HepG2 (cell line): Measurements from ENCODE around the gene STARD10. TPM values are rescaled to one million over a fixed set of nuclear protein-coding genes. Genes with fewer than 3 reads are reported as not detected.
A peak's percentile ranks its signal among the peaks of the same experiment; 100 is the strongest.

ENCODE experiments used
- ATAC-seq: fragments of 200-7000 bp; cut with Tn5 transposase; 3 replicates; pipeline ENCODE4 v1.9.1; 2020; ENCODE audit warnings: mild to moderate bottlenecking, moderate library complexity
- BruUV-seq: library from RNA; stranded (reverse); fragments of 400-500 nt; replicated peaks from 2 replicates; lab custom pipeline; 2021; lab: Mats Ljungman, UMichigan
- CTCF ChIA-PET: fragments of 300-600 bp; formaldehyde crosslinking; extraction: SDS; loops from one replicate; lab custom pipeline; 2021; ENCODE audit warnings: low total read pairs, inconsistent platforms, low intra/inter-chr PET ratio; lab: Yijun Ruan, JAX
- POLR2A ChIA-PET: fragments of 350-600 bp; sonication (Branson Sonifier 250); formaldehyde crosslinking; loops from one replicate; lab custom pipeline; 2020; ENCODE audit warnings: antibody characterized with exemption, inconsistent platforms; lab: Yijun Ruan, JAX
- DNase-seq: peaks from one replicate; pipeline ENCODE4 v3.0.0-alpha.2; 2015; ENCODE audit warnings: low spot score
- FAIRE-seq: peaks from 3 replicates; lab custom pipeline; 2011; peaks lifted over from hg19 to GRCh38; lab: Jason Lieb, UNC
- H2AFZ ChIP-seq: one replicate; pipeline ENCODE4 v1.6.1; 2011; ENCODE audit warnings: low read length, inconsistent platforms
- H3K27ac ChIP-seq: fragments of 300-600 bp; 3 replicates; pipeline ENCODE4 v1.8.0; 2011; ENCODE audit warnings: mixed run types, mild to moderate bottlenecking, mixed read lengths, low read length, inconsistent platforms; ENCODE audit not compliant: insufficient read depth; ENCODE audit errors: extremely low read length
- H3K27me3 ChIP-seq, 2 experiments: fragments of 200-600 bp in 1 of 2; 2 replicates in 1 of 2; 3 replicates in 1 of 2; pipeline versions ENCODE4 v1.6.0 to v1.8.0; 2011; ENCODE audit warnings: low read length in 2 of 2, mild to moderate bottlenecking in 2 of 2, moderate library complexity in 2 of 2, inconsistent platforms in 1 of 2; ENCODE audit not compliant: insufficient read depth in 2 of 2, control insufficient read depth in 1 of 2
- H3K36me3 ChIP-seq, 2 experiments: fragments of 200-600 bp in 1 of 2; replicated peaks in 1 of 2; 2 replicates in 1 of 2; 3 replicates in 1 of 2; pipeline versions ENCODE4 v1.5.1 to v1.8.0; 2011; ENCODE audit warnings: low read length in 2 of 2, inconsistent platforms in 1 of 2; ENCODE audit not compliant: insufficient read depth in 2 of 2, control insufficient read depth in 1 of 2
- H3K4me1 ChIP-seq: 2 replicates; pipeline ENCODE4 v1.5.1; 2012; ENCODE audit warnings: low read length, inconsistent platforms; ENCODE audit not compliant: insufficient read depth
- H3K4me2 ChIP-seq: 2 replicates; pipeline ENCODE4 v1.6.0; 2011; ENCODE audit warnings: low read depth, low read length, inconsistent platforms
- H3K4me3 ChIP-seq, 3 experiments: fragments of 200-600 bp in 1 of 3; sonication (generic), shearing (Covaris generic) in 1 of 3; replicated peaks in 1 of 3; 2 replicates each; pipeline ENCODE4 v1.5.1; 2011 to 2016; ENCODE audit warnings: low read length in 3 of 3, inconsistent platforms in 2 of 3, low read depth in 2 of 3, mild to moderate bottlenecking in 2 of 3, control low read depth in 1 of 3, mixed read lengths in 1 of 3; ENCODE audit not compliant: insufficient read depth in 1 of 3
- H3K79me2 ChIP-seq: one replicate; pipeline ENCODE4 v1.6.1; 2011; ENCODE audit warnings: low read length, inconsistent platforms; ENCODE audit not compliant: insufficient read depth
- H3K9ac ChIP-seq: 2 replicates; pipeline ENCODE4 v1.6.0; 2011; ENCODE audit warnings: mild to moderate bottlenecking, low read depth, low read length, inconsistent platforms; ENCODE audit not compliant: insufficient read depth
- H3K9me3 ChIP-seq: 2 replicates; pipeline ENCODE4 v1.5.1; 2012; ENCODE audit warnings: mild to moderate bottlenecking, low read length
- H4K20me1 ChIP-seq: 2 replicates; pipeline ENCODE4 v1.6.0; 2011; ENCODE audit warnings: inconsistent platforms, mild to moderate bottlenecking, low read length, moderate library complexity; ENCODE audit not compliant: insufficient read depth
- CBX1 ChIP-seq: IDR thresholded peaks from one replicate; pipeline ENCODE4 v1.6.1; 2016; ENCODE audit warnings: antibody characterized with exemption, low read depth
- DMAP1 ChIP-seq: IDR thresholded peaks from 2 replicates; pipeline ENCODE4 v1.6.1; 2016
- FOSL2 ChIP-seq: sonication (generic); formaldehyde crosslinking; IDR thresholded peaks from 2 replicates; pipeline ENCODE4 v1.4.0; 2020; ENCODE audit warnings: missing genetic modification reagents
- FOXA1 ChIP-seq, 2 experiments: fragments of 450-650 bp in 1 of 2; sonication (generic) in 1 of 2; formaldehyde crosslinking in 1 of 2; IDR thresholded peaks; 2 replicates each; pipeline versions ENCODE4 v1.4.0 to v1.6.1; 2016 to 2020; ENCODE audit warnings: missing genetic modification reagents in 1 of 2
- HOXA3 ChIP-seq: sonication (generic); formaldehyde crosslinking; IDR thresholded peaks from 2 replicates; pipeline ENCODE4 v1.5.0; 2020; ENCODE audit warnings: missing genetic modification reagents
- HOXA9 ChIP-seq: sonication (generic); formaldehyde crosslinking; IDR thresholded peaks from 2 replicates; pipeline ENCODE4 v1.8.1; 2022; ENCODE audit warnings: missing genetic modification reagents, mild to moderate bottlenecking, moderate library complexity, borderline replicate concordance
- IRF2 ChIP-seq: IDR thresholded peaks from 2 replicates; pipeline ENCODE4 v1.6.1; 2018; ENCODE audit warnings: missing genetic modification reagents, missing compliant biosample characterization
- ZBTB3 ChIP-seq: sonication (generic); formaldehyde crosslinking; IDR thresholded peaks from 2 replicates; pipeline ENCODE4 v1.4.0; 2020; ENCODE audit warnings: low read depth, mild to moderate bottlenecking, moderate library complexity, missing genetic modification reagents, borderline replicate concordance
- ZBTB7A ChIP-seq: sonication (generic); formaldehyde crosslinking; IDR thresholded peaks from 2 replicates; pipeline ENCODE4 v1.8.0; 2022; ENCODE audit warnings: mild to moderate bottlenecking, missing genetic modification reagents
- ZSCAN25 ChIP-seq: sonication (generic); formaldehyde crosslinking; IDR thresholded peaks from 2 replicates; pipeline ENCODE4 v1.8.0; 2022; ENCODE audit warnings: mild to moderate bottlenecking, missing genetic modification reagents
- WGBS: methylation state at CpG from one replicate; pipeline ENCODE4 v1.1.6; 2017; ENCODE audit warnings: low lambda C conversion rate; 5-methylcytosine and 5-hydroxymethylcytosine counted together
- in situ Hi-C: cut with HindIII; loops from 2 replicates; pipeline ENCODE4 v1.10.0; 2017; ENCODE audit warnings: low pct_unique_long_range_greater_than_20kb; ENCODE audit not compliant: extremely low pct_ligation_motif_present
- intact Hi-C: fragments of 100-400 bp; cut with micrococcal nuclease; formaldehyde crosslinking; loops from one replicate; pipeline ENCODE4 v1.10.0; 2022; ENCODE audit not compliant: unreplicated experiment
- polyA plus RNA-seq, 8 experiments: library from polyadenylated mRNA; depleted of rRNA in 3 of 8; stranded (reverse) in 7 of 8; unstranded in 1 of 8; fragments of >200 nt; fragmentation: Illumina TruSeq in 4 of 8; extraction: Trizol in 4 of 8; gene quantifications; 2 replicates each; pipeline versions ENCODE4 v1.2.1 to v1.2.3, GENCODE V29; 2011 to 2016; ENCODE audit warnings: low read depth in 4 of 8, missing spikeins in 1 of 8, mixed read lengths in 1 of 8; ENCODE audit not compliant: insufficient read depth in 1 of 8
- total RNA-seq, 5 experiments: library from RNA; depleted of rRNA; stranded (reverse); fragments of >200 nt; fragmentation: Illumina TruSeq; extraction: Trizol; gene quantifications; 2 replicates each; pipeline ENCODE4 v1.2.3, GENCODE V29; 2016; ENCODE audit warnings: low read depth in 1 of 5
- TF ChIP-seq, protein P1 (sequence below): IDR thresholded peaks from 2 replicates; pipeline ENCODE4 v1.6.1; 2018; ENCODE audit warnings: missing genetic modification reagents, mild to moderate bottlenecking, missing compliant biosample characterization
- TF ChIP-seq, protein P2 (sequence below): sonication (generic); formaldehyde crosslinking; IDR thresholded peaks from 2 replicates; pipeline ENCODE4 v1.8.1; 2023; ENCODE audit warnings: mild to moderate bottlenecking, inconsistent platforms, moderate library complexity, missing genetic modification reagents, borderline replicate concordance

STARD10 gene
- total and polyA plus RNA-seq, 2 of the 13 experiments (the other 11 are each of a cell fraction or from before 2014, with no cell fraction given) = 260 to 341 TPM

DNA sequence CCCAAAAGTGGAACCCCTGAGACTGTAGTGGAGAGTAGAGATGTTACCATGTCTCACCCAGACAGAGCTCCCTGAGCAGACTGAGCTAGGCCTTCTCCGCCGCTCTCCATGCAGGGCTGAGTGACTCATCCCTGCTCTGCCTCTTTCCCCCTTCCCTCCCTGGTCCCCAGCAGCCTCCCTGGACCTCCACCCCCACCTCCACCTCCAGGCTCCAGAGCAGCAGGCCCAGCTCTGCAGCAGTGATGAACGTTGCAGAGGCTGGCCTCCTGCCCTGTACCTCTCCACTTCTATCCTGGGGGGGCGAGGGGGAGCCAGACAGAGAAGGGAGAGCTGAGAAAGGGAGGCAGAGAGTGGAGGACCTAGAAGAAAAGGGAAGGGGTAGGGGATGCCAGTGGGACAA lies 22.3 kb downstream of the STARD10 start:
- Histone ChIP-seq H2AFZ (no peak overlapping the region), H3K27me3 (no peaks in the 10 kb centered on the region), H3K9me3 (no peaks in the 10 kb centered on the region), H3K36me3 (peaks cover 4 to 33% of the 10 kb centered on the region in 2 experiments), H3K4me2 (no peak overlapping the region), H3K79me2 (peaks cover 67% of the 10 kb centered on the region), H3K9ac (no peak overlapping the region), H4K20me1 (peaks cover 3% of the 10 kb centered on the region; the same call in 1 of the 2 replicates), H3K4me3 (no peak overlapping the region), H3K4me1 (peaks cover 83% of the 10 kb centered on the region), H3K27ac (no peak overlapping the region)
- in situ Hi-C loops = no loop called here
- ChIA-PET CTCF (no interaction called here), POLR2A (interaction anchor here (0.7 to 1.2 kb wide), 2 partner anchors 11 to 22 kb away, joined by 3 to 5 read pairs; partner anchors contain the start of gene STARD10)
- no peak for ATAC-seq
- no peak for FAIRE-seq
- intact Hi-C loops = no loop called here
- WGBS = 78% methylated on average over 4 of the region's 4 CpGs
- TF ChIP-seq ZBTB7A (CRISPR knock-in tag) = no peak
- no peak for TF ChIP-seq FOXA1 (IDR thresholded peaks at IDR 0.05)
- TF ChIP-seq FOXA1 (CRISPR knock-in tag; IDR thresholded peaks at IDR 0.05) = no peak
- TF ChIP-seq, protein P1, sequence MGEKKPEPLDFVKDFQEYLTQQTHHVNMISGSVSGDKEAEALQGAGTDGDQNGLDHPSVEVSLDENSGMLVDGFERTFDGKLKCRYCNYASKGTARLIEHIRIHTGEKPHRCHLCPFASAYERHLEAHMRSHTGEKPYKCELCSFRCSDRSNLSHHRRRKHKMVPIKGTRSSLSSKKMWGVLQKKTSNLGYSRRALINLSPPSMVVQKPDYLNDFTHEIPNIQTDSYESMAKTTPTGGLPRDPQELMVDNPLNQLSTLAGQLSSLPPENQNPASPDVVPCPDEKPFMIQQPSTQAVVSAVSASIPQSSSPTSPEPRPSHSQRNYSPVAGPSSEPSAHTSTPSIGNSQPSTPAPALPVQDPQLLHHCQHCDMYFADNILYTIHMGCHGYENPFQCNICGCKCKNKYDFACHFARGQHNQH = no peak
- TF ChIP-seq ZBTB3 (CRISPR knock-in tag) = no peak
- TF ChIP-seq ZSCAN25 (CRISPR knock-in tag) = peak; percentile 41; the same call in 1 of the 2 replicates
- TF ChIP-seq, protein P2, sequence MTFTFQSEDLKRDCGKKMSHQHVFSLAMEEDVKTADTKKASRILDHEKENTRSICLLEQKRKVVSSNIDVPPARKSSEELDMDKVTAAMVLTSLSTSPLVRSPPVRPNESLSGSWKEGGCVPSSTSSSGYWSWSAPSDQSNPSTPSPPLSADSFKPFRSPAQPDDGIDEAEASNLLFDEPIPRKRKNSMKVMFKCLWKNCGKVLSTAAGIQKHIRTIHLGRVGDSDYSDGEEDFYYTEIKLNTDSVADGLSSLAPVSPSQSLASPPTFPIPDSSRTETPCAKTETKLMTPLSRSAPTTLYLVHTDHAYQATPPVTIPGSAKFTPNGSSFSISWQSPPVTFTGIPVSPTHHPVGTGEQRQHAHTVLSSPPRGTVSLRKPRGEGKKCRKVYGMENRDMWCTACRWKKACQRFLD = no peak
- peak; percentile 72 for TF ChIP-seq FOSL2
- TF ChIP-seq CBX1 = no peak
- TF ChIP-seq HOXA3 (CRISPR knock-in tag) = no peak
- no peak for TF ChIP-seq DMAP1 (CRISPR knock-in tag)
- no peak for TF ChIP-seq IRF2 (CRISPR knock-in tag)
- no peak for TF ChIP-seq HOXA9 (CRISPR knock-in tag)
- DNase-seq = no peak
- no TSS peak for BruUV-seq
